ENCODE data around the gene INO80D.

DNA sequence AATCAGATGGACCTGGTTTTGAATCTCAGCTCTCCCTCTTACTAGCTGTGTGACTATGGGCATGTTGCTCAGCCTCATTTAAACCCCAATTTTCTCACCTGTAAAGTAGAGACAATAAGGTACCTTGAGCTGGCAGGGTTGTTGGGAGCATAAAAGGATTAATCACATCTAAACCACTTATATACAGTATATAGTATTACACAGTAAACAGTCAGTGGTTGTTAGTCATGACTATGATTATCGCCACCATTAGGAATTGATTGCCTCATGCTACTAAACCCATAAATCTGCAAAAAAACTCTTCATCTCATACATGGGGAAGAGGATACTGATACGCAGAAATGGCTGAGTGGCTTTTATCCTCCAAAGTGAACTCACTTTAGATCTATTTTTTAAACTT, 65.8 kb downstream of the INO80D start:
- TF ChIP-seq CREB1 (IDR thresholded peaks at IDR 0.05): no peak
- TF ChIP-seq, protein P1, sequence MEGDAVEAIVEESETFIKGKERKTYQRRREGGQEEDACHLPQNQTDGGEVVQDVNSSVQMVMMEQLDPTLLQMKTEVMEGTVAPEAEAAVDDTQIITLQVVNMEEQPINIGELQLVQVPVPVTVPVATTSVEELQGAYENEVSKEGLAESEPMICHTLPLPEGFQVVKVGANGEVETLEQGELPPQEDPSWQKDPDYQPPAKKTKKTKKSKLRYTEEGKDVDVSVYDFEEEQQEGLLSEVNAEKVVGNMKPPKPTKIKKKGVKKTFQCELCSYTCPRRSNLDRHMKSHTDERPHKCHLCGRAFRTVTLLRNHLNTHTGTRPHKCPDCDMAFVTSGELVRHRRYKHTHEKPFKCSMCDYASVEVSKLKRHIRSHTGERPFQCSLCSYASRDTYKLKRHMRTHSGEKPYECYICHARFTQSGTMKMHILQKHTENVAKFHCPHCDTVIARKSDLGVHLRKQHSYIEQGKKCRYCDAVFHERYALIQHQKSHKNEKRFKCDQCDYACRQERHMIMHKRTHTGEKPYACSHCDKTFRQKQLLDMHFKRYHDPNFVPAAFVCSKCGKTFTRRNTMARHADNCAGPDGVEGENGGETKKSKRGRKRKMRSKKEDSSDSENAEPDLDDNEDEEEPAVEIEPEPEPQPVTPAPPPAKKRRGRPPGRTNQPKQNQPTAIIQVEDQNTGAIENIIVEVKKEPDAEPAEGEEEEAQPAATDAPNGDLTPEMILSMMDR (IDR thresholded peaks at IDR 0.05; ENCODE audit: control extremely low read depth in 1 of 3, insufficient read depth in 1 of 3, low read depth in 1 of 3, low read length in 3 of 3): no peak
- TF ChIP-seq NRF1 (IDR thresholded peaks at IDR 0.05; ENCODE audit: low read depth, low read length): no peak
- no peak for TF ChIP-seq EZH2 (IDR thresholded peaks at IDR 0.05; ENCODE audit: low read depth, low read length, severe bottlenecking)
- TF ChIP-seq POLR2AphosphoS5 (IDR thresholded peaks at IDR 0.05; ENCODE audit: low read depth, low read length): no peak
- no peak for TF ChIP-seq YY1 (IDR thresholded peaks at IDR 0.05; ENCODE audit: low read depth, low read length)
- TF ChIP-seq POLR2A (IDR thresholded peaks at IDR 0.05; ENCODE audit: control extremely low read depth in 1 of 2, low read depth in 2 of 2, low read length in 2 of 2): no peak
- no peak for TF ChIP-seq HDAC6 (IDR thresholded peaks at IDR 0.05; ENCODE audit: low read depth, low read length)
- no peak for TF ChIP-seq TBP (IDR thresholded peaks at IDR 0.05; ENCODE audit: low read depth, low read length)
- no peak for TF ChIP-seq TCF12 (IDR thresholded peaks at IDR 0.05; ENCODE audit: low read depth, low read length)
- no peak for TF ChIP-seq EGR1 (IDR thresholded peaks at IDR 0.05; ENCODE audit: borderline replicate concordance, low read depth, low read length)

Measured in H1 (cell line).